GM23338 (cell line): Measurements from ENCODE around the gene SLC66A2. TPM values are rescaled to one million over a fixed set of nuclear protein-coding genes. Genes with fewer than 3 reads are reported as not detected.

Source experiments
- ATAC-seq: fragments of 200-7000 bp; cut with Tn5 transposase; 3 replicates; pipeline ENCODE4 v1.9.1; 2020
- DNase-seq: peaks from one replicate; pipeline ENCODE4 v3.0.0-alpha.2; 2015; ENCODE audit warnings: low spot score
- H2AFZ ChIP-seq: fragments of 200-600 bp; sonication (generic); 2 replicates; pipeline ENCODE4 v1.8.0; 2016; ENCODE audit warnings: antibody characterized with exemption, mild to moderate bottlenecking, moderate library complexity
- H3F3A ChIP-seq: fragments of 200-600 bp; sonication (generic); replicated peaks from 2 replicates; pipeline ENCODE4 v1.8.0; 2017; ENCODE audit warnings: antibody characterized with exemption, mixed run types, low read depth
- H3K27ac ChIP-seq: fragments of 200-600 bp; sonication (generic); 2 replicates; pipeline ENCODE4 v1.6.1; 2016; ENCODE audit warnings: low read depth
- H3K27me3 ChIP-seq: fragments of 200-600 bp; sonication (generic); 2 replicates; pipeline ENCODE4 v1.8.0; 2016; ENCODE audit warnings: mild to moderate bottlenecking, mixed run types, moderate library complexity; ENCODE audit not compliant: insufficient read depth
- H3K36me3 ChIP-seq: fragments of 200-600 bp; sonication (generic); 2 replicates; pipeline ENCODE4 v1.8.0; 2016; ENCODE audit warnings: mild to moderate bottlenecking; ENCODE audit not compliant: insufficient read depth
- H3K4me1 ChIP-seq: fragments of 200-600 bp; sonication (generic); 2 replicates; pipeline ENCODE4 v1.8.0; 2016; ENCODE audit warnings: mild to moderate bottlenecking, moderate library complexity; ENCODE audit not compliant: insufficient read depth
- H3K4me2 ChIP-seq: fragments of 200-600 bp; sonication (generic); 2 replicates; pipeline ENCODE4 v1.7.1; 2017; ENCODE audit warnings: mixed run types
- H3K4me3 ChIP-seq: fragments of 200-600 bp; sonication (generic); 2 replicates; pipeline ENCODE4 v1.6.1; 2016; ENCODE audit warnings: mixed run types
- H3K79me2 ChIP-seq: fragments of 200-600 bp; sonication (generic); replicated peaks from 2 replicates; pipeline ENCODE4 v1.8.0; 2017; ENCODE audit warnings: mild to moderate bottlenecking; ENCODE audit not compliant: insufficient read depth
- H3K9me2 ChIP-seq: fragments of 200-600 bp; sonication (generic); 2 replicates; pipeline ENCODE4 v1.8.0; 2017; ENCODE audit not compliant: insufficient read depth
- H4K20me1 ChIP-seq: fragments of 200-600 bp; sonication (generic); replicated peaks from 2 replicates; pipeline ENCODE4 v1.8.0; 2017; ENCODE audit warnings: mild to moderate bottlenecking; ENCODE audit not compliant: insufficient read depth
- H3K27ac Mint-ChIP-seq: 2 replicates; pipeline ENCODE4 v1.8.0; 2020; ENCODE audit warnings: inconsistent platforms, mild to moderate bottlenecking, moderate library complexity, mixed read lengths
- H3K27me3 Mint-ChIP-seq: 3 replicates; pipeline ENCODE4 v1.8.0; 2022; ENCODE audit warnings: low read depth, mild to moderate bottlenecking, moderate library complexity, mixed read lengths, inconsistent platforms; ENCODE audit not compliant: insufficient read depth, poor library complexity
- H3K36me3 Mint-ChIP-seq: 3 replicates; pipeline ENCODE4 v1.8.0; 2021; ENCODE audit warnings: low read depth, mild to moderate bottlenecking, inconsistent platforms, moderate library complexity, mixed read lengths
- H3K4me1 Mint-ChIP-seq: 3 replicates; pipeline ENCODE4 v1.8.0; 2020; ENCODE audit warnings: mild to moderate bottlenecking, inconsistent platforms, mixed read lengths
- H3K4me3 Mint-ChIP-seq: 3 replicates; pipeline ENCODE4 v1.8.0; 2021; ENCODE audit warnings: moderate library complexity, mild to moderate bottlenecking, inconsistent platforms, mixed read lengths
- H3K9me3 Mint-ChIP-seq: 3 replicates; pipeline ENCODE4 v1.8.0; 2020; ENCODE audit warnings: moderate library complexity, mild to moderate bottlenecking, inconsistent platforms, mixed read lengths
- CREB1 ChIP-seq: fragments of 250-450 bp; sonication (Bioruptor Pico); IDR thresholded peaks from 2 replicates; pipeline ENCODE4 v1.5.0; 2020; ENCODE audit warnings: low read depth, mild to moderate bottlenecking, moderate library complexity
- CTCF ChIP-seq, 2 experiments: fragments of 200-600 bp in 1 of 2; sonication (generic) in 1 of 2; conservative IDR thresholded peaks; 2 replicates each; pipeline versions ENCODE4 v1.5.1 to v1.6.1; 2016 to 2017; ENCODE audit warnings: antibody characterized with exemption in 2 of 2, low read depth in 2 of 2, mild to moderate bottlenecking in 2 of 2, moderate library complexity in 1 of 2
- ETS1 ChIP-seq: IDR thresholded peaks from 2 replicates; pipeline ENCODE4 v1.6.1; 2016; ENCODE audit warnings: antibody characterized with exemption
- EZH2 ChIP-seq: fragments of 200-600 bp; sonication (generic); IDR thresholded peaks from one replicate; pipeline ENCODE4 v1.8.0; 2017; ENCODE audit warnings: antibody characterized with exemption, mild to moderate bottlenecking, low read depth; ENCODE audit not compliant: unreplicated experiment
- EZH2phosphoT487 ChIP-seq: fragments of 200-600 bp; sonication (generic); IDR thresholded peaks from one replicate; pipeline ENCODE4 v1.8.1; 2018; ENCODE audit warnings: antibody characterized with exemption; ENCODE audit not compliant: unreplicated experiment
- JUNB ChIP-seq: IDR thresholded peaks from one replicate; pipeline ENCODE4 v1.6.1; 2016; ENCODE audit warnings: antibody characterized with exemption; ENCODE audit not compliant: unreplicated experiment
- NANOG ChIP-seq: IDR thresholded peaks from 2 replicates; pipeline ENCODE4 v1.6.1; 2016; ENCODE audit warnings: antibody characterized with exemption, borderline replicate concordance
- POLR2AphosphoS5 ChIP-seq: IDR thresholded peaks from 2 replicates; pipeline ENCODE4 v1.6.1; 2016; ENCODE audit warnings: antibody characterized with exemption, low read depth
- REST ChIP-seq: IDR thresholded peaks from one replicate; pipeline ENCODE4 v1.6.1; 2018; ENCODE audit warnings: antibody characterized with exemption; ENCODE audit not compliant: unreplicated experiment
- STAT1 ChIP-seq: IDR thresholded peaks from one replicate; pipeline ENCODE4 v1.6.1; 2016; ENCODE audit warnings: antibody characterized with exemption; ENCODE audit not compliant: unreplicated experiment
- ZNF114 ChIP-seq: fragments of 250-450 bp; sonication (Bioruptor Pico); IDR thresholded peaks from 2 replicates; pipeline ENCODE4 v1.5.0; 2020; ENCODE audit warnings: mild to moderate bottlenecking, moderate library complexity
- ZNF331 ChIP-seq: fragments of 250-450 bp; sonication (Bioruptor Pico); IDR thresholded peaks from 2 replicates; pipeline ENCODE4 v1.5.0; 2020; ENCODE audit warnings: low read depth, mild to moderate bottlenecking, moderate library complexity
- ZNF462 ChIP-seq: fragments of 250-450 bp; sonication (Bioruptor Pico); IDR thresholded peaks from 2 replicates; pipeline ENCODE4 v1.5.0; 2020; ENCODE audit warnings: mild to moderate bottlenecking, moderate library complexity
- polyA plus RNA-seq: library from polyadenylated mRNA; unstranded; fragments of >200 nt; fragmentation: Nextera tagmentation; extraction: Ambion mirVana; gene quantifications from 2 replicates; pipeline ENCODE4 v1.2.1, GENCODE V29; 2016
- total RNA-seq: library from RNA; depleted of rRNA; stranded (reverse); fragments of >200 nt; shearing (Covaris generic); gene quantifications from 2 replicates; pipeline ENCODE4 v1.2.3, GENCODE V29; 2014

SLC66A2 gene
- total and polyA plus RNA-seq, 2 experiments from 2014 or later = 4.0 to 18.1 TPM

GRCh38 chr18:79914614-79915160 is 36.8 kb downstream of the SLC66A2 start:
- no peak for DNase-seq
- peaks cover 3% of the 10 kb centered on the region; the same call in 2 of the 3 replicates for H3K36me3 Mint-ChIP-seq
- ATAC-seq = peak; percentile 44

More at GRCh38 chr18:79914614-79915160, 36.8 kb downstream of the SLC66A2 start:
- H3K4me3 Mint-ChIP-seq = no peak overlapping the region
- no peak for TF ChIP-seq CTCF (conservative IDR thresholded peaks at IDR 0.05; ENCODE audit: low read depth in 2 of 2)
- TF ChIP-seq ZNF114 = no peak
- TF ChIP-seq EZH2 = no peak
- TF ChIP-seq ZNF331 (CRISPR knock-in tag) = no peak
- no peak for TF ChIP-seq ETS1
- TF ChIP-seq ZNF462 (CRISPR knock-in tag) = no peak
- TF ChIP-seq CREB1 (CRISPR knock-in tag) = no peak
- TF ChIP-seq STAT1 = no peak
- no peak for TF ChIP-seq JUNB
- TF ChIP-seq REST = no peak
- TF ChIP-seq POLR2AphosphoS5 = no peak
- TF ChIP-seq EZH2phosphoT487 = no peak
- TF ChIP-seq NANOG = no peak
- no peak overlapping the region for H3K4me3 ChIP-seq
- H3K4me2 ChIP-seq = no peak overlapping the region
- no peaks in the 10 kb centered on the region for H3K79me2 ChIP-seq
- no peaks in the 10 kb centered on the region for H3F3A ChIP-seq
- no peak overlapping the region for H2AFZ ChIP-seq
- H3K9me2 ChIP-seq = no peaks in the 10 kb centered on the region
- peaks cover 9% of the 10 kb centered on the region for H3K9me3 Mint-ChIP-seq
- no peak overlapping the region for H3K27ac ChIP-seq
- H3K27me3 ChIP-seq = no peaks in the 10 kb centered on the region
- no peaks in the 10 kb centered on the region for H3K4me1 ChIP-seq
- peaks cover 18% of the 10 kb centered on the region for H3K4me1 Mint-ChIP-seq
- no peaks in the 10 kb centered on the region for H4K20me1 ChIP-seq
- no peaks in the 10 kb centered on the region for H3K36me3 ChIP-seq
- peaks cover 16% of the 10 kb centered on the region for H3K27me3 Mint-ChIP-seq
- no peak overlapping the region for H3K27ac Mint-ChIP-seq
